PFSK-1 (cell line): ENCODE data around the gene ENPP1.

Experiments
- FOXP2 ChIP-seq: optimal IDR thresholded peaks from 2 replicates; pipeline ENCODE3; 2011; ENCODE audit warnings: borderline replicate concordance, control low read depth, inconsistent platforms; ENCODE audit not compliant: insufficient read depth; ENCODE audit errors: extremely low read length, extremely low read depth
- POLR2AphosphoS5 ChIP-seq: IDR thresholded peaks from 2 replicates; pipeline ENCODE4 v1.6.1; 2012; ENCODE audit warnings: low read depth, mild to moderate bottlenecking, control low read depth, low read length, moderate library complexity
- SIN3A ChIP-seq: IDR thresholded peaks from 2 replicates; pipeline ENCODE4 v1.6.1; 2012; ENCODE audit warnings: mild to moderate bottlenecking, low read length, moderate library complexity, borderline replicate concordance; ENCODE audit not compliant: insufficient read depth
- TAF1 ChIP-seq: IDR thresholded peaks from 2 replicates; pipeline ENCODE4 v1.6.1; 2012; ENCODE audit warnings: low read length, control low read depth, borderline replicate concordance; ENCODE audit not compliant: insufficient read depth
- TF ChIP-seq, protein P1 (sequence below), 2 experiments: IDR thresholded peaks; 2 replicates each; pipeline versions ENCODE4 v1.6.1 to v1.8.0; 2011 to 2012; ENCODE audit warnings: low read depth in 2 of 2, low read length in 2 of 2, control low read depth in 1 of 2, inconsistent platforms in 1 of 2, mild to moderate bottlenecking in 1 of 2, moderate library complexity in 1 of 2; ENCODE audit not compliant: insufficient read depth in 1 of 2

Gene ENPP1

DNA sequence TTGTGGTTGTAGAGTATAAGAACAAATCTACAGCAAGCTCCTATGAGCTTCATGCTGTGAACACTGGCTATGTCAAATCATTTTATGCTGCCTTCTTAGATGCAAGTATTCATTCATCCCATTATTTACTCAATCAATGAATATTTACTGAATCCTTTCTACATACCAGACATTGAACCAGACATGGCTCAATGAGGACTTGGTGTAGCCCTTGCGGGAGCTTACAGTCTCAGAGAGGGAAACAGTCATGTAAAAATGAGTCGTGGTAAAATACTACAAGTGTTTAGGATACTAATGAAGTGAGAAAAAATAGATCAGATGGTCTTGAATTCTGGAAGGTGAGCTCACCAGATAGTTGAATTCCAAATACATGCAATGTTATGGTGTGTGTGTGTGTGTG lies 44.8 kb upstream of the ENPP1 start:
- TF ChIP-seq FOXP2, result no peak
- TF ChIP-seq TAF1, result no peak
- TF ChIP-seq, protein P1, sequence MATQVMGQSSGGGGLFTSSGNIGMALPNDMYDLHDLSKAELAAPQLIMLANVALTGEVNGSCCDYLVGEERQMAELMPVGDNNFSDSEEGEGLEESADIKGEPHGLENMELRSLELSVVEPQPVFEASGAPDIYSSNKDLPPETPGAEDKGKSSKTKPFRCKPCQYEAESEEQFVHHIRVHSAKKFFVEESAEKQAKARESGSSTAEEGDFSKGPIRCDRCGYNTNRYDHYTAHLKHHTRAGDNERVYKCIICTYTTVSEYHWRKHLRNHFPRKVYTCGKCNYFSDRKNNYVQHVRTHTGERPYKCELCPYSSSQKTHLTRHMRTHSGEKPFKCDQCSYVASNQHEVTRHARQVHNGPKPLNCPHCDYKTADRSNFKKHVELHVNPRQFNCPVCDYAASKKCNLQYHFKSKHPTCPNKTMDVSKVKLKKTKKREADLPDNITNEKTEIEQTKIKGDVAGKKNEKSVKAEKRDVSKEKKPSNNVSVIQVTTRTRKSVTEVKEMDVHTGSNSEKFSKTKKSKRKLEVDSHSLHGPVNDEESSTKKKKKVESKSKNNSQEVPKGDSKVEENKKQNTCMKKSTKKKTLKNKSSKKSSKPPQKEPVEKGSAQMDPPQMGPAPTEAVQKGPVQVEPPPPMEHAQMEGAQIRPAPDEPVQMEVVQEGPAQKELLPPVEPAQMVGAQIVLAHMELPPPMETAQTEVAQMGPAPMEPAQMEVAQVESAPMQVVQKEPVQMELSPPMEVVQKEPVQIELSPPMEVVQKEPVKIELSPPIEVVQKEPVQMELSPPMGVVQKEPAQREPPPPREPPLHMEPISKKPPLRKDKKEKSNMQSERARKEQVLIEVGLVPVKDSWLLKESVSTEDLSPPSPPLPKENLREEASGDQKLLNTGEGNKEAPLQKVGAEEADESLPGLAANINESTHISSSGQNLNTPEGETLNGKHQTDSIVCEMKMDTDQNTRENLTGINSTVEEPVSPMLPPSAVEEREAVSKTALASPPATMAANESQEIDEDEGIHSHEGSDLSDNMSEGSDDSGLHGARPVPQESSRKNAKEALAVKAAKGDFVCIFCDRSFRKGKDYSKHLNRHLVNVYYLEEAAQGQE (IDR thresholded peaks at IDR 0.05; ENCODE audit: insufficient read depth in 1 of 2, low read depth in 2 of 2, low read length in 2 of 2), result no peak

DNA sequence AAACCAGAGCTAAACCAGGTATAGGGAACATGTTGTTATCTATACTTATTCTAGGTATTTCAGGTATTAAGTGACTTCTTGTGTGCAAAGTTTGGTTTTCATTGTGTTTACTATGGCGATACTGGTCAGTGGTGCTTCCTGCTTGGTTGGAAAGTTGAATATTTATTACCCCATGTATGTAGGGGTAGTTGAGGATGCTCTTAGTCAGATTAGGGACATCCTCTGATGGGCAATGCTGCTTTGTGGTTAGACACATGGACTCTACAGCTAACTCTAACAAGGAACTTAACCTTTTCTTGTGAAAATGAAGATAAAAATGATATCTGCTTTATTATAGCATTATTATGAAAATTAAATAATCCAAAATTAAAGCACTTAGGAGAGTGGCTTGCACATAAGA lies 44.1 kb upstream of the ENPP1 start:
- TF ChIP-seq, protein P1 (IDR thresholded peaks at IDR 0.05; ENCODE audit: insufficient read depth in 1 of 2, low read depth in 2 of 2, low read length in 2 of 2), result no peak
- no peak for TF ChIP-seq POLR2AphosphoS5

DNA sequence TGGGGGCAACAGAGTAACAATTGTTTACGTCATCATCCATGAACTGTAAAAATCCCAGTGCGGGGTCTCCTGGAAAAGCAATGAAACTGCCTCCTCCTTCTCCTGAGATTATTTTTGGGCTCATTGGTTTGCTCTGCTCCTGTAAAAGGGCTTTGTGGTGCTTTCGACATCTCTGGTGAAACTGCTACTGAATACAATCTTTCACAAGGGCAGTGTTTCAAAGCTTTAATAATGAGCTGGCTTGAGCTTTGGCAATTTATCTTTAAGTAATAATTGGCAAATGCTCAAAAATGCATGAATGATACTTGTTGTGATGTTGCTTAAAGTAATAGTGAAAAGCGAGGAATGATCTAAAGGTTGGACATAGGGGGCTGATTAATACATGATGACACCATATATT lies 43.5 kb upstream of the ENPP1 start:
- no peak for TF ChIP-seq SIN3A

DNA sequence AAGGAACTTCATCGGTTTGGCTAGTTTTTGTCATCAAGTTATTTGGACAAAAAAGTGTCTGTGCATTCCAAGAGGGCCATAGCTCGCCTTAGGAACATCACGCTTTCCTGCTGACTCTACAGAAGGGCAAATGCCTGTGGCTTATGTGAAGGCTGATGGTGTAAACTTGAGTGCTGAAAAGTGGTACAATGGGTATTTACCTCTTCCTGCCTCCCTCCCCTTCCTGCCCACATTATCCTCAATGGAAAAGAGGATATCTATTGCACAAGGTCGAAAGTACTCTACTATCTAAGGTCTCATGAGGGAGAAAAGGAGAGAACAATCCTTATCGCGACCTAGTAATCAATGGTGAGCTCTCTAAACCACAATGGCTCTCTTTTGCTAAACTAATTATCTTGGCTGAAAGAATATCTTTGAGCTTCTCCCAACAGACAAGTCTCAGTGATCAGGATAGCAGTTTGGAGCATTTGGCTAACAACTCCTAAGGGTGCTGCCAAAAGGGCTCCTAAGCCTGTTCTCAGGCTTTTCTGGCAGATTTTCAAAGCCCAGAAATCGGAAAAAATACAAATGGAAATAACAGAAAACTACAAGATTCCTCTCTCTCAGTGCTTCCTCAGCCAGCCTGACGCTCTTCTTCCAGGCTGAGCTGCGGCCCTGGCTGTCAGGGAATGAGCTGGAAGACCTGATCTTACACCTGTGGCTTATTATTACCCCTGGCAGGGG lies 42.6 kb upstream of the ENPP1 start:
- TF ChIP-seq, protein P1 (IDR thresholded peaks at IDR 0.05; ENCODE audit: insufficient read depth in 1 of 2, low read depth in 2 of 2, low read length in 2 of 2), result no peak
- no peak for TF ChIP-seq TAF1
- no peak for TF ChIP-seq SIN3A
- no peak for TF ChIP-seq FOXP2
- TF ChIP-seq POLR2AphosphoS5, result no peak

DNA sequence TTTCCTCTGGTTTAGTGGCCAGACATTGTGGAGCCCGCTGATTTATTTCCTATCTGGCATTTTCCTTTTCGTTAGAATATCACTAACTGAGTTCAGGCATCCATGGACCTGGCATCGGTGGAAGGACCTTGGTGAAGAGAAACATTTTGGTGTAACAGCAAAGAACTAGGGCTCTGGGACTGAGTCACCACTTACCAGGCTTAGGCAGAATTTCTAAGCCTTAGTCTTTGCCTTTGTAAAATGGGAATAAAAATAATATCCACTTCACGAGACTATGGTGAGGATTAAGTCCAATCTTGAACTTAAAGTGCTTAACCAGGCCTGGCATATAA lies 42.0 kb upstream of the ENPP1 start:
- TF ChIP-seq SIN3A (no peak), FOXP2 (no peak), POLR2AphosphoS5 (no peak), TAF1 (no peak)
- TF ChIP-seq, protein P1 (IDR thresholded peaks at IDR 0.05; ENCODE audit: insufficient read depth in 1 of 2, low read depth in 2 of 2, low read length in 2 of 2), result no peak
